Measurements from ENCODE around the gene TPI1.

TPI1 gene

GRCh38 chr12:6847676-6848075 lies 19.7 kb upstream of the TPI1 start:
- no peak overlapping the region for H3K4me3 ChIP-seq (ENCODE audit: low read depth, low read length)
- TF ChIP-seq, protein P1, sequence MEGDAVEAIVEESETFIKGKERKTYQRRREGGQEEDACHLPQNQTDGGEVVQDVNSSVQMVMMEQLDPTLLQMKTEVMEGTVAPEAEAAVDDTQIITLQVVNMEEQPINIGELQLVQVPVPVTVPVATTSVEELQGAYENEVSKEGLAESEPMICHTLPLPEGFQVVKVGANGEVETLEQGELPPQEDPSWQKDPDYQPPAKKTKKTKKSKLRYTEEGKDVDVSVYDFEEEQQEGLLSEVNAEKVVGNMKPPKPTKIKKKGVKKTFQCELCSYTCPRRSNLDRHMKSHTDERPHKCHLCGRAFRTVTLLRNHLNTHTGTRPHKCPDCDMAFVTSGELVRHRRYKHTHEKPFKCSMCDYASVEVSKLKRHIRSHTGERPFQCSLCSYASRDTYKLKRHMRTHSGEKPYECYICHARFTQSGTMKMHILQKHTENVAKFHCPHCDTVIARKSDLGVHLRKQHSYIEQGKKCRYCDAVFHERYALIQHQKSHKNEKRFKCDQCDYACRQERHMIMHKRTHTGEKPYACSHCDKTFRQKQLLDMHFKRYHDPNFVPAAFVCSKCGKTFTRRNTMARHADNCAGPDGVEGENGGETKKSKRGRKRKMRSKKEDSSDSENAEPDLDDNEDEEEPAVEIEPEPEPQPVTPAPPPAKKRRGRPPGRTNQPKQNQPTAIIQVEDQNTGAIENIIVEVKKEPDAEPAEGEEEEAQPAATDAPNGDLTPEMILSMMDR (IDR thresholded peaks at IDR 0.05; ENCODE audit: control insufficient read depth, extremely low read depth, insufficient read depth), result no peak
- DNase-seq (ENCODE audit: low read depth), result no peak

DNA sequence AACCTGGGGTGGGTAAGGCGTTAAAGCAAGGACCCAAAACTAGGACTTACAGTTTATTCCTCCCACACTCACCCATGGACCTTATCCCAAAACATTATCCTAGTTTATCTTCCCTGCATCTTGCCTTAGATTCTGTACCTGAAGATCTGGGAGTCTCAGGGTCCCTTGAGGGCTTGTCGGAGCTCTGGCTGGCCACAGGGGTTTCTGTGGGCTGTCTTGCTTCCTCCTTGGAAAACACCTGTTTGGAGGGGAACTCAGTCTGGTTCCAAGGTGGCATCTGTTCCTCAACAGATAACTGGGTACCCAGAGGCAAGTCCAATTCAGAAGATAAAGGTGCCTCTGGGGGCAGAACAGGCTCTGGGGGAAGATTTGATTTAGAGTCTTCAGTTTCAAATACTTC lies 17.9 kb upstream of the TPI1 start:
- no peak for DNase-seq (ENCODE audit: low read depth)
- H3K4me3 ChIP-seq (ENCODE audit: low read depth, low read length), result no peak overlapping the region; the same call in 1 of the 2 replicates
- TF ChIP-seq, protein P1 (IDR thresholded peaks at IDR 0.05; ENCODE audit: control insufficient read depth, extremely low read depth, insufficient read depth), result no peak

DNA sequence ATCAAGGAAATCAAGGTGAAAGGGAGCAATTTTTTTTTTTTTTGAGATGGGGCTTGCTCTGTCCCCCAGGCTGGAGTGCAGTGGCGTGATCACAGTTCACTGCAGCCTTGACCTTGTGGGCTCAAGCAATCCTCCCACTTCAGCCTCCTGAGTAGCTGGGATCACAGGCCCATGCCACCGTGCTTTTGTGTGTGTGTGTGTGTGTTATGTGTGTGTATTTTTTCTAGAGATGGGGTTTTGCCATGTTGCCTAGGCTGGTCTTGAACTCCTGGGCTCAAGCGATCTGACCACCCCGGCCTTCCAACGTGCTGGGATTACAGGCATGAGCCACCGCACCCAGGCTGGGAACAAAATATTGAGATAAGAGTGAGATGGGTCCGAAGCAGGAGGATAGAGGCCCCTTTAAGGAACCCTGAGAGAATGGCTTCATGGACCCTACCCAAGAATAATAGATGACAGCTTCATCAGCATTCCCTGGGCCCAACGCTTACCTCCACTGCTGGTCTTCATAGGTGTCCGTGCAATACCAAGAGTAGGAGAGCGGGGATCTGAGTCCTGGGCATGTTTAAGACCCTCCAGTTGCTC lies 17.3 kb upstream of the TPI1 start:
- TF ChIP-seq, protein P1 (IDR thresholded peaks at IDR 0.05; ENCODE audit: control insufficient read depth, extremely low read depth, insufficient read depth), result no peak
- no peak for DNase-seq (ENCODE audit: low read depth)
- peak overlapping the region; percentile 88 for H3K4me3 ChIP-seq (ENCODE audit: low read depth, low read length)

GRCh38 chr12:6850796-6851152 lies 16.6 kb upstream of the TPI1 start:
- no peak for DNase-seq (ENCODE audit: low read depth)
- TF ChIP-seq, protein P1 (IDR thresholded peaks at IDR 0.05; ENCODE audit: control insufficient read depth, extremely low read depth, insufficient read depth), result no peak

GRCh38 chr12:6851153-6851920 lies 16.0 kb upstream of the TPI1 start, which contains the start of gene CDCA3:
Gene CDCA3 (minus strand): TSS chr12:6851286. CDS start chr12:6850952, 334 bp downstream.
- H3K4me3 ChIP-seq (ENCODE audit: low read depth, low read length), result peak within 1 kb of the TSS; percentile 88
- TF ChIP-seq, protein P1 (IDR thresholded peaks at IDR 0.05; ENCODE audit: control insufficient read depth, extremely low read depth, insufficient read depth), result no peak
- peak; percentile 98 for DNase-seq (ENCODE audit: low read depth)

More at GRCh38 chr12:6850796-6851152, 16.6 kb upstream of the TPI1 start:
- peak overlapping the region; percentile 88 for H3K4me3 ChIP-seq (ENCODE audit: low read depth, low read length)

- peak; percentile 100 for DNase-seq (ENCODE audit: low read depth)
- TF ChIP-seq, protein P1 (IDR thresholded peaks at IDR 0.05; ENCODE audit: control insufficient read depth, extremely low read depth, insufficient read depth), result no peak
- peak within 1 kb of the TSS; percentile 88 for H3K4me3 ChIP-seq (ENCODE audit: low read depth, low read length)
These were observed 15.2 kb upstream of the TPI1 start, which contains the start of gene USP5 for GRCh38 chr12:6851921-6852650. Gene USP5 (plus strand): TSS chr12:6852150. CDS start chr12:6852180, 30 bp downstream.

Measured in LNCaP clone FGC (cell line).